Stimulated activated naive B cell treated with anti-CD40 and anti-IgM and Interleukin-4, amounts not matched to agents 10 μg/mL and 1 μg/mL and 100 μg/mL, for 72 hours (primary cell): Measurements from ENCODE around the gene GABARAP.

Source experiments
- ATAC-seq, 2 donors: fragments of 150-1000 bp; cut with Tn5 transposase; replicated peaks; 2 replicates each; pipeline ENCODE4 v1.10.0; 2021; ENCODE audit warnings: moderate library complexity in 1 of 2
- DNase-seq: peaks from one replicate; pipeline ENCODE4 v3.0.0; 2021
- H3K27ac Mint-ChIP-seq: one replicate; pipeline ENCODE4 v1.8.0; 2022; ENCODE audit warnings: mild to moderate bottlenecking, mixed read lengths
- H3K27me3 Mint-ChIP-seq, 2 donors: one replicate each; pipeline ENCODE4 v1.8.0; 2022; ENCODE audit warnings: mixed read lengths in 2 of 2
- H3K36me3 Mint-ChIP-seq, 2 donors: one replicate each; pipeline ENCODE4 v1.8.0; 2022; ENCODE audit warnings: mixed read lengths in 2 of 2, mild to moderate bottlenecking in 1 of 2
- H3K4me1 Mint-ChIP-seq, 2 donors: one replicate each; pipeline ENCODE4 v1.8.0; 2022; ENCODE audit warnings: mixed read lengths in 2 of 2, mild to moderate bottlenecking in 1 of 2
- H3K4me3 Mint-ChIP-seq, 2 donors: one replicate each; pipeline ENCODE4 v1.8.0; 2022; ENCODE audit warnings: mild to moderate bottlenecking in 2 of 2, mixed read lengths in 2 of 2, moderate library complexity in 1 of 2
- H3K9me3 Mint-ChIP-seq, 2 donors: one replicate each; pipeline ENCODE4 v1.8.0; 2022; ENCODE audit warnings: mixed read lengths in 2 of 2, mild to moderate bottlenecking in 1 of 2

The GABARAP gene

DNA sequence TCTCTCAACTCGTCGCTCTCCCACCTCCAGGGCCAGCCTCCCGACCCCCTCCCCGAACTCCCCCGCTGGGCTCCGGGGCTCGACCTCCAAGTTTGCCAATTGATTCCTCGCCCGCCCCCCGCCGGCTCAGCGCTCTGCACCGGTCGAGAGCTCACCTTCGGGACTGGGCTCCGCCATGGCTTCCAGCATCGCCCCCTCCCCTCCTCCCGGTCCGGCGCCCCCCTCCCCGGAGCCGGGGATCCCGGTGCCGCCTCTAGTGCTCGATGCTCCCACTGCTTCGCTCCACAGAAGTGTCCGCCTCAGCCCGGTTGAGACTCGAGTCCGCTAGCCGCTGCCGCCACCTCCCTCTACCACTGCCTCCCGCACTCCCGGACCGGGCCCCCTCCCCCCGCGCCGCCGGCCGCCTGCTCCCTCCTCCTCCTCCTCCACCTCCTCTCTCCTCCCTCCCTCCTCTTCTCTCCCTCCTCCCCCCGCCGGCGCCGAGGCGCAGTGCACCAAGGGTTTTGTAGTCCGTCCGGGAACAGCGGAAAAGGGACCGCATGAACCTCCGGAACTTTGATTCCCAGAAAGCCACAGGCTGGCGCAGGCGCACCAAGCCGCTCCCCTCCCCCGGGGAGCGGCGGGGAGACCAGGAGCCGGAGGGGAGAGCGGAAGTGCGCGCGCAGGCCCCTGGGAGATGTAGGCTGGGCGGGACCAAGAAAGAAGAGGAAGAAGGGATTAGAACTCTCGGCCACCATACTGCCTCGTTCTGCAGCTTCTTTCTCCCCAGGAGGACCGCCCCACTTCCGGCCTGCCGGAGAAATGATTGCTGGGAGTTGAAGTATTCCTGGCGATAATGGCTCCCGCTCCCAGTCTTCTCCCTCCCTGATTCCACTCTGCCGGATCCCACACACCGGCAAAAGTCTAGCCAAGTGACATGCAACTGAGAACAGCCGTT lies 2.9 kb downstream of the GABARAP start, which contains the start of gene PHF23:
Gene PHF23 (minus strand): TSS at position 367 of the 937 bp plus-strand sequence. CDS start 178 bp downstream, at position 189.
- H3K27ac Mint-ChIP-seq: peak within 1 kb of the TSS; percentile 94
- H3K4me1 Mint-ChIP-seq: peaks cover 55 to 75% of the 10 kb centered on the region in 2 donors
- no peaks in the 10 kb centered on the region for H3K27me3 Mint-ChIP-seq
- H3K4me3 Mint-ChIP-seq: peak within 1 kb of the TSS; percentile 95
- ATAC-seq (peak; percentile 66 to 71), DNase-seq (peak; percentile 96)
- H3K36me3 Mint-ChIP-seq: peaks cover 52 to 65% of the 10 kb centered on the region in 2 donors
- no peaks in the 10 kb centered on the region for H3K9me3 Mint-ChIP-seq

DNA sequence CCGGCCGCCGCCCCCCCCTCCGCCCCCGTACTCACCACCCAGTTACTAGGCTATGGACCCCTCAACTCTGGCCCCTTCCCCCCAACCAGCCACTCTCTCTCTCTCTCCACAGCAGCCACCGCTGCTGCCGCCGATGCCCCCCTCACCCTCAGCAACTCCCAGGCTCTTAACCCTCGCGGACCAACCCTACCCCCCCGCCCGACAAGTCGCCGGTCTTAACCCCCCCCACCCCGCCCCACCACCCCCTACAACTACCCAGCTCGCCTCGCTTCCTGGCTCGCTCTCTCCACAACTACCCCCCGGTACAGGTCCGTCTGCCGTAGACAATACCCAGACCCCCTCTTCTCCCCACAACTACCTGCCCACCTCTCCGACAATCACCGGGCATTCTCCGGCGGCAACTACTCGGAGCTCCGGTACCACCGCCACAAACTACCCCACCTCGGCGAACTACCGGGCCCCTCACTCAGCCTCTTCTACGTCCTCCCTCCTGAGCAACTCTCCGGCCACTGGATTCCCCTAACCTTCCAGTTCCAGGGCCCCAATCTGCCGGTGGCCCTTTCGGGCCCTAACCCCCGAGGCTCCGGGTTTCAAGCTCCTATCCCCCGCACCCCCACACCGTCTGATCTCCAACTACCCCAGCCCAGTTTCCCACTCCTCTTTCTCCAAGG lies 3.7 kb downstream of the GABARAP start:
- no peak for DNase-seq
- peak overlapping the region; percentile 95 for H3K4me3 Mint-ChIP-seq
- peaks cover 51 to 69% of the 10 kb centered on the region in 2 donors for H3K36me3 Mint-ChIP-seq
- ATAC-seq: no peak
- no peaks in the 10 kb centered on the region for H3K9me3 Mint-ChIP-seq
- peaks cover 59 to 75% of the 10 kb centered on the region in 2 donors for H3K4me1 Mint-ChIP-seq
- H3K27ac Mint-ChIP-seq: peak overlapping the region; percentile 94
- H3K27me3 Mint-ChIP-seq: no peaks in the 10 kb centered on the region

DNA sequence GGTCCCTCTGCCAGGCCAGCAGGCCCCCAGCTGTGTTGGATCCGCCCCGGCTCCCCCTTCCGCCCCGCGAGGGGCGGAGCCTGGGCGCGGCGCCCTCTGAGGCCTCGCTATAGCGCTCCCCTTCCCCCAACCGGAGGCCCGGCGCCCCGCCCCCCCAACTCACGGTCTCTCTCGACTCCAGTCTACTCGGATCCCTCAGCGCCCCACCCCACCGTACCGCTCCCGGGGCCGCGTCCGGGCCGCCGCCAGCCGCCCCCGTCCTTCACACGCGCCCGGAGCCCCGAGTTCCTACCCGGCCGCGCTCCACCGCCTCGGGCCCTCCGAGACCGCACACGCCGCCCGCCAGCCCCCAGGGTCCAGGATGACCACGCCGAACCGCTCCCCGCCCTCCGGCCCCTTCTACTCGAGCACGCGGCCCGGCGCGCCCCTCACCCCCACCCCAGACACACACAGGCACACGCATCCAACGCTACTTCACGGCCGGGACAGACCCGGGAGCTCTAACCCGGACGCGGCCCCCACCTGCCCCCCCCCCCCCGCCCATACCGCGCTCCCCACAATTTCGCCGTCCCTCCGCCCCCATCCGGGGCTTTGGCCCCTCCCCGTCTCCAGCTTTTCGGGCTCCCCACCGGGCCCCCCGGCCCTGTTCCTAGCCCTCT lies 4.4 kb downstream of the GABARAP start:
- Mint-ChIP-seq H3K4me1 (peaks cover 58 to 75% of the 10 kb centered on the region in 2 donors), H3K4me3 (peak overlapping the region; percentile 95), H3K27me3 (no peaks in the 10 kb centered on the region), H3K27ac (peak overlapping the region; percentile 94), H3K36me3 (peaks cover 50 to 68% of the 10 kb centered on the region in 2 donors), H3K9me3 (no peaks in the 10 kb centered on the region)
- DNase-seq (peak; percentile 63), ATAC-seq (peak; percentile 18 to 24)

DNA sequence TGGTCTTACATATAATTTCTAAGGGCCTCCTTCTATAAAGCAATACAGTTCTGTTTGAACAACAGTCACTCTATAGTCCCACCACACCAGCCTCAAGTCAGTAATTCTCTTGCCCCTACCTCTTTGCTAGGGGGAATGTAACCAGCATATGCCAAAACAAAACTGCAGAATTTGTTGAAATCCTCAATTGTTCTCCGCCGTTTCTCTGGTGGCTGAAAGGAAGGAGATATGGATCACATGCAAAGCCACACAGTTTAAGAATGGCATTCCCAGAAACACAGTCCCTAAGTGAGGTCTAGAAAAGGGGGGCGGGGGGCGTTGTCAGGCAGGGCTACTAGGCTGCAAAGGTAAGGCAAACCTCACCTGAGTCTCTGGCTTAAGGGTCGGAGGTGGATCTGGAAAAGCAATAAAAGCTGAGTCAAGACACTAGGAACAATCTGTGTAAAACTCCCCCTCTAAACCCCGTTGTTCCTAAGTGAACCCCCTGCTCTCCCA lies 4.9 kb downstream of the GABARAP start:
- H3K4me3 Mint-ChIP-seq: peak overlapping the region; percentile 95

DNA sequence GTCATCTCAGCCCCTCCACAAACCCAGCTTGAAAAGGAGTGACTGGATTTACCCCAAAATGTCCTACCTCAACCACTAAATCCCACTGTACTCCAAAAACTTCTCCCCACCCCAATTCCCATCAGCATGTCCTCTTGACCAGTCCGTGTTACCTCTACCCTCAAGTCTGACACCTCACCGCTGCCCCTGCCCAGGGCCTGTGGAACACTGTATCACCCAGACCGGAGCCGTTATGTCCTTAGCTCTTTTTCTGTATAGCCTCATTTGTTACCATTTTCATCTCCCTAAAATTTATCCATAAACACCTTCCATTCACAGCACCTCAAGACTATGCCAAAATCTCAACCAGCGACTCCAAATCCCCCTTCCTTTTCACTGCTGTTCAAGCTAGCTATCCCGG lies 5.4 kb downstream of the GABARAP start:
- Mint-ChIP-seq H3K4me3 (peak overlapping the region; percentile 39 to 95), H3K27me3 (no peaks in the 10 kb centered on the region), H3K4me1 (peaks cover 57 to 78% of the 10 kb centered on the region in 2 donors), H3K27ac (peak overlapping the region; percentile 60), H3K36me3 (peaks cover 48 to 66% of the 10 kb centered on the region in 2 donors), H3K9me3 (no peaks in the 10 kb centered on the region)
- DNase-seq (no peak), ATAC-seq (no peak)

More for the DNA sequence above, 4.9 kb downstream of the GABARAP start:
- ATAC-seq (no peak), DNase-seq (no peak)
- peaks cover 56 to 78% of the 10 kb centered on the region in 2 donors for H3K4me1 Mint-ChIP-seq
- H3K27me3 Mint-ChIP-seq: no peaks in the 10 kb centered on the region
- peak overlapping the region; percentile 94 for H3K27ac Mint-ChIP-seq
- peaks cover 48 to 66% of the 10 kb centered on the region in 2 donors for H3K36me3 Mint-ChIP-seq
- no peaks in the 10 kb centered on the region for H3K9me3 Mint-ChIP-seq

DNA sequence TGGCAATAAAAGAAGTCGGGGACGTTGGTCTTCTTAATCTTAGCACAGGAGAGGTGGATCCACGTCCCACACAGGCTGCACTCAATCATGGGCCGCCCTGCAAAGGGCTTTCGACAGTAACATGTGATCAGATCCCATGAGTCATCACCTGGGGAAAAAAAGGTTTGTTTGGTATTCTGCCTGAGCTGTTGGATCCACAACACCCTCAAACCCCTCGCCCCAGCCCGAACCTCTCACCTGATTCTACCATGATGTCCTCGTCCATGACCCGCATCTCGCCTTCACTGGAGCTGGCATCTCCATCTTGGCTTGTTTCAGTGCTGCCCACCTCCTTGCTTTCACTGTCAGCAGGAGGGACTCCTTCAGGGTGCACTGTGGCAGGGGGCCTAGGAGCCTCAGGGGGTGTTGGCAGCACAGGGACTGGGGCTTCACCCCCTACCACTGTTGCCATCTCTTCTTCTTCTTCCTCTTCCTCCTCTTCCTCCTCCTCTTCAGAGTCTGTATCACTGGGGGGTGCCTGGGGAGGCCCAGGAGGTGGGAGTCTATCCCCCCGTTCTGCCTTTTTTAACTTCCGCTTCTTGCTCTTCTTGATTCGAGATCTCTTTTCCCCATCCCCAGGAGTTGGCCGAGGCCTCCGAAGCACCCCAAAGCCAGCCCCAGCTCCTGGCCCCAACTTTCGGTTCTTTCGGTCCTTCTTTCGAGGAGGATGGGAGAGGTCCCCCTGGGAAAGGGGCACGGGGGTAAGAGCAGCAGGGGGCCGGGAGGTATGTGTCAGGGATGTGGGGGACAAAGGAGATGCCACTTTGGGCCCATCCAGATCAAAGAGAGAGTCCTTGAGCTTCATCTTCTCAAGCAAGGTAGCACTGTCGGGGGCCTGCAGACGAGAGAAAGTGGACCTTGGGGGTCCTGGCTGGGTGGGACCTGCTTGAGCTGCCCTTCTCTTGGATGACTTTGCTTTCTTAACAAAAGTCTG lies 6.3 kb downstream of the GABARAP start:
- H3K4me3 Mint-ChIP-seq: peak overlapping the region; percentile 97 to 98
- peaks cover 50 to 72% of the 10 kb centered on the region in 2 donors for H3K4me1 Mint-ChIP-seq
- H3K27me3 Mint-ChIP-seq: no peaks in the 10 kb centered on the region
- ATAC-seq: no peak
- no peak for DNase-seq
- peaks cover 45 to 60% of the 10 kb centered on the region in 2 donors for H3K36me3 Mint-ChIP-seq
- H3K27ac Mint-ChIP-seq: peak overlapping the region; percentile 96
- no peaks in the 10 kb centered on the region for H3K9me3 Mint-ChIP-seq

DNA sequence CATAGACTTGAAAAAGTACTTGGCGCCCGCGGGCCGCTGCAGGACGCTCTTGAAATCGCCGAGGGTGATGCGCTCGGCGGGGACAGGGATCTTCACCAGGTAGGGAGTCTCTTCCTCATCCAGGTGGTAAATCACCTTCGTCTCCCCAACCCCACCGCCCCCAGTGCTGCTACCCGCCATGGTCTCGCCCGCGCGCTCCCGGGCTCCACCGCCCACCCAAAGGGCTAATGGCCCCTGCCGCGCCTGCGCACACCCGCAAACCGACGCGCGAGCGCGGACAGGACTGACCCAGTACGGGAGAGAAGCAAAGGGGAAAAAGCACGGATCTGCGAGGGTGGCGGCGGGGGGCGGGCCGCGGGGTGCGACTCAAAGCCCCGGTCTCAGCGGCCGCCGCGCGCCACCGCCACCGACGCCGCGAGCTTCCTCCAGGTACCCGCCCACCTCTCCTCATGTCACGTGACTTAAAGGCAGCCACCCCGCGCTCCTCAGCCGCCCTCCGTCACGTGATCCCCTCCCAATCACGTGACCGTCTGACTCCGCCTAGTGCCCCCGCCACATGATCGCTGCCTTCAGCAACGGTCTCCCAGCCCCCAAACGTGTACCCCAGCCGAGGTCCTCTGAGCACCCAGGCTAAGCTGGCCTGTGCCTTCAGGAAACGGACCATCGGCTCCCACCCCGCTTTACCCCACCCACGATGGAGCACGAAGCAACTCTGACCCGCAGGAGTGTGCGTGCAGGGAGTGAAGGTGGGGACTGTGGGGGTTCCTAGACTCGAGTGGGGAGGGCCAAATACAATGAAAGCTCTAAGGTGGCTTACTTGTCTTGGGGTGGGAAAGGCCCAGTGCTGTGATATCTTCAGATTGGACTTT lies 7.9 kb downstream of the GABARAP start, which contains the start of gene DVL2:
Gene DVL2 (minus strand): TSS at position 435 of the 869 bp plus-strand sequence. CDS start 255 bp downstream, at position 180.
- peak within 1 kb of the TSS; percentile 97 to 98 for H3K4me3 Mint-ChIP-seq

DNA sequence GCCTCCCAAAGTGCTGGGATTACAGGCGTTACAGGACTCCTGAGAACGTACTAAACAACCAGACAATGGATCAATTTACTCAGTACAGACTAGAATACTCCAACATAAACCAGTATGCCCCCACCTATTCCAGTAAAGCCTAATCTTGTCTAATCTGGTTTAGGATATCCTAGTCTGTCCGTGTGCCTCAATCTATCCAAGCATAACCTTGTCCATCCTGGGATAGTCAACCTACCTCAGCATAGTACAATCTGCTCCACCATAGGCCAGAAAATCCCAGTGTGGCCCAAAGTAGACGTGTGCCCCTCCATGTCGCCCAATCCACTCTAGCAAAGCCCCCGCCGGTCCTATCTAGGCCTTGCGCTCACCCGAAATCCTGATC lies 8.6 kb downstream of the GABARAP start:
- DNase-seq (no peak), ATAC-seq (peak; percentile 17 to 21)
- peak overlapping the region; percentile 96 for H3K27ac Mint-ChIP-seq
- peaks cover 43 to 57% of the 10 kb centered on the region in 2 donors for H3K4me1 Mint-ChIP-seq
- no peaks in the 10 kb centered on the region for H3K9me3 Mint-ChIP-seq
- H3K27me3 Mint-ChIP-seq: no peaks in the 10 kb centered on the region
- H3K4me3 Mint-ChIP-seq: peak overlapping the region; percentile 97 to 98
- peaks cover 60 to 71% of the 10 kb centered on the region in 2 donors for H3K36me3 Mint-ChIP-seq

More for the DNA sequence above, 7.9 kb downstream of the GABARAP start, which contains the start of gene DVL2:
- ATAC-seq (peak; percentile 55 to 66), DNase-seq (peak; percentile 91)
- no peaks in the 10 kb centered on the region for H3K9me3 Mint-ChIP-seq
- H3K27me3 Mint-ChIP-seq: no peaks in the 10 kb centered on the region
- H3K4me1 Mint-ChIP-seq: peaks cover 43 to 57% of the 10 kb centered on the region in 2 donors
- H3K27ac Mint-ChIP-seq: peak within 1 kb of the TSS; percentile 96
- peaks cover 56 to 67% of the 10 kb centered on the region in 2 donors for H3K36me3 Mint-ChIP-seq

DNA sequence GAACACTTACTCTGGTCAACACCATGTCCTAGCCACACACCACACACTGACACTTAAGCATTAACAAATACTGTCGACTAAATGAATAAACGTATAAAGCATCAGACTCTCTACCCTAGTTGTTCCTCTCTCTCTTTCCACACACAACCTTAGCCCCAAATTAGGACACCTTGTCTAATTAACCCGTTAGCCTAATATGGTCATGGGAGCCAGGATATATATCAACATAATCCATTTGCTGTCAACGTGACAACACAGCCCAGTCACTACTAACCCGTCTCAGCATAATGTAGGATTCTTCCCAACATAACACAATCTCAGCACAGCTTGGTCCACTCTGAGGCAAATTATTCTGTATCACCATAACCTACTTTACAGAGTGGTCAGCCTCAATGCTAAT lies 10.1 kb downstream of the GABARAP start:
- peak overlapping the region; percentile 9 for H3K27ac Mint-ChIP-seq
- no peak for DNase-seq
- peaks cover 68 to 75% of the 10 kb centered on the region in 2 donors for H3K36me3 Mint-ChIP-seq
- no peaks in the 10 kb centered on the region for H3K27me3 Mint-ChIP-seq
- ATAC-seq: no peak
- H3K9me3 Mint-ChIP-seq: no peaks in the 10 kb centered on the region
- H3K4me3 Mint-ChIP-seq: peak overlapping the region; percentile 37 to 98
- peaks cover 45 to 62% of the 10 kb centered on the region in 2 donors for H3K4me1 Mint-ChIP-seq

DNA sequence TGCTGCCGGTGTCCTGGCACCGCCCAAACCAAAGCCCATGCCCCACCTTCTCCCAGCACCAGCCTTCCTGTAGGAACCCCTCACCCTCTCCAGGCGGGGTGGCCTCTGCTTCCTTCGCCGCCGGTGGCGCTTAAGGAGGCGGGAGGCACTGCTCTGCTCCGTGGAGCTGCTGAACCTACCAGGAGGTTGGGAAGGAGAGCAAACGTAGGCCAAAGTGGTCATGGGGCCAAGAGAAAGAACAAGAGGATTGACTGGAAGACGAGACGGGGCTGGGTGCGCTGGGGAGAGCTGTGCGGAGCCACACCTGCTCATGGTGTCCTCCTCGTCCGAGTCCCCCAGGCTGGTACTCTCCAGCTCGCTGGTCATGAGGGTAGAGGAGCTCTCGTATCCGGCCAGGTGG lies 12.7 kb downstream of the GABARAP start:
- Mint-ChIP-seq H3K9me3 (no peaks in the 10 kb centered on the region), H3K4me3 (no peak overlapping the region), H3K36me3 (peaks cover 54 to 66% of the 10 kb centered on the region in 2 donors), H3K27me3 (no peaks in the 10 kb centered on the region), H3K4me1 (peaks cover 25 to 36% of the 10 kb centered on the region in 2 donors), H3K27ac (no peak overlapping the region)
- DNase-seq (no peak), ATAC-seq (no peak)

DNA sequence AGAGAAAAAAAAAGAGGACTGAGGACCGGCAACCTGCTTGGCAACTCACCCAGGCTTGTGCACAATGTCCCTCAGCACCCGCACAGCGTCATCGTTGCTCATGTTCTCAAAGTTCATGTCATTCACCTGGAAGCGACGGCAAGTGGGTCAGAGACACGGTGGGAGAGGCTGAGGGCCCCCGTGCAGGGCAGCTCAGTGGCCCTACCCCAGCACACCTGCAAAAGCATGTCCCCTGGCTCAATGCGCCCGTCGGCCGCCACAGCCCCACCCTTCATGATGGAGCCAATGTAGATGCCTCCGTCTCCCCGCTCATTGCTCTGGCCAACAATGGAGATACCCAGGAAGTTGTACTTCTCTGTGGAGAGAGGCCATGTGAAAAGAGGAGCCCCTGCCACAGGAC lies 13.3 kb downstream of the GABARAP start:
- no peak overlapping the region for H3K4me3 Mint-ChIP-seq
- H3K27me3 Mint-ChIP-seq: no peaks in the 10 kb centered on the region
- H3K4me1 Mint-ChIP-seq: peaks cover 25 to 34% of the 10 kb centered on the region in 2 donors
- no peaks in the 10 kb centered on the region for H3K9me3 Mint-ChIP-seq
- DNase-seq: no peak
- no peak overlapping the region for H3K27ac Mint-ChIP-seq
- H3K36me3 Mint-ChIP-seq: peaks cover 55 to 65% of the 10 kb centered on the region in 2 donors
- no peak for ATAC-seq
